ENCODE results near the gene CNPY2.
"Not testable (repeated sequence)": the region's sequence is repeated elsewhere in the genome, so short reads cannot be mapped to it uniquely, and the experiment has no call there.

The CNPY2 gene

DNA sequence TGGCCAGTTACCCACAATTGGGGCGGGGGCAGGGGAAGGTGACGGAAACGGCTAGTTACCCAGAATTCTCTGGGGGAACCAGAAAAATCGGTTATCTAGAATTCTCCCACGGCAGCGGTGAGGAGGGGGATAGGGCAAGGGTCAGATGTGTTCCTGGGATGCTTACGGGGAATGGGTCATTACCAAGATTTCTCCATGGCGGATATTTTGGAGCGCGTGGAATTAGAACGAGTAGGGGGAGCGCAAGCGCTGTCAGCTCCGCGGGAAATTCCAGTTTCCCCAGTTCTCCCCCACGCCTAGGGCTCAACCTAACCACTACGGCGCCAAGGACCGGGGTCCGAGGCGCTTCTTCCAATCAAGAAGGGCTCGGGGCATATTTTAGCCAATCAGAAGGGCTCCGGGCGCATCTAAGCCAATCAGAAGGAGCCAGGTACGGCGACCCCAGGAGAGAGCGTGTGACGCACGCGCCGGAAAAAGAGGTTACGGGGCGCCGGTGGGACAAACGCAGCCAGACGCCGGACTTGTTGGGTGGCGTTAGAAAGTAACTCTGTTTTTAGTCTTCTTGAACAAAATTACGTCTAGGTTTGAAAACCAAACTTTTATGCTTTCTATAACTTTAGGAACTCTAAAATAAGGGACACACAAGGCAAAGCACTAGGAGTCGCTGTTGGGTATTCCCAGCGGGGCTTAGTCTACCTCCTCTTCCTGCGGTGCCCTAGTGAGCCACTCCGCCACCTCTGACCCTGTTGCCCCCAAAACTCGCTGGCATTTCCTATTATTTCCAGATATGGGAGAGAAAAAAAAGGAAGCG, 18.1 kb upstream of the CNPY2 start, which contains the start of gene PAN2:
PAN2 (minus strand) TSS at position 322 of the 811 bp plus-strand sequence. CDS start 906 bp downstream, outside the sequence.
- DNase-seq (ENCODE audit: low spot score): peak; percentile 97

DNA sequence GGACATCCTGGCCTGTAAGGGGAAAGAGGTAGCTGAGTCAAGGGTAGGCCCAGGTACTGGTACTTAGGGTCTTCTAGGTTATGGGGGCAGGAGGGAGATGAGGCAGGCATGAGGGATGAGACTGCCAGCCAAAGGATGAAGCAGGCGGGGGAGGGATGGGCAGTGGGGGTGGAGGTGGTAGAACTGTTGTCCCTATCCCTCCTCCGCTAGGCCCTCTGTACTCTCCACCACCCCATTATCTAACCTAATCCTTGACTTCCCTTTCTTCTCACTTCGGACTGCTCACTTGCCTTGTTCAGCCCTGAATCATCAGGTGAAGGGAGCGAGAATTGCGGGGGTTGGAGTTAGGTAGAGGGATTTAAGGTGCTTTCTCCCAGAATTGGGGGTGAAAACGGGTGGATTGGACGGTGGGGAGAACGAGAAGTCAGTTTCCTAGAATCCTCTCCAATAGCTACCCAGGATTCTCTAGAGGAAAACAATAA, 17.4 kb upstream of the CNPY2 start:
- no peak for DNase-seq (ENCODE audit: low spot score)

DNA sequence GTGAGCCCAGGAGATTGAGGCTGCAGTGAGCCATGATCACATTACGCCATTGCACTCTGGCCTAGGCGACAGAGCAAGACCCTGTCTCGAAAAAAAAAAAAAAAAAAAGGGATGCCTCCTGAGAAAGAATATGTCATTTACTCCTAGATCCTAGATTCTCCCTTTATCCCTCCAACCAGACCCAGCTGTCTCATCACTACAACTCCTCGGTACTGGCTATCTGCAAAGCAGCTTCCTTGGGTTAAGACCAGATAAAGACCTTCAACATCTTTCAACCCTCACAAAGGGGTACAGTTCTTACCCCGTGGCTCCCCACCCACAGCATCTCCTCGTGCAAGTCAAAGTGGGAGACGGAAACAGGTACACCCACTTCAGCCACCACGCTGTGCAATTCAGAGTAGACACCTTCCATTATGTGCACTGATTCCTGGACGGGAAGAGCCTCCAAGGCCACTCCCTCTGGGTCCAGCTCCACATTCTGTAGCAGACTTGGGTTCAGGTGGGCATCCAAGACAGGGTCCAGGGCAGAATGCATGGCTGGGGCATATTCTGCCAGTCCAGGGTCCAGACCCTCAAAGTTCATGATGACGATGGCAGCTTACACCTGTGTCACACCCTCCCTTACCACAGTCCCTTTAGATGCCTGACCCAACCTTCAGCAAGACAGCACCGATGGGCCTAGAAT, 16.9 kb upstream of the CNPY2 start:
- no peak for DNase-seq (ENCODE audit: low spot score)

DNA sequence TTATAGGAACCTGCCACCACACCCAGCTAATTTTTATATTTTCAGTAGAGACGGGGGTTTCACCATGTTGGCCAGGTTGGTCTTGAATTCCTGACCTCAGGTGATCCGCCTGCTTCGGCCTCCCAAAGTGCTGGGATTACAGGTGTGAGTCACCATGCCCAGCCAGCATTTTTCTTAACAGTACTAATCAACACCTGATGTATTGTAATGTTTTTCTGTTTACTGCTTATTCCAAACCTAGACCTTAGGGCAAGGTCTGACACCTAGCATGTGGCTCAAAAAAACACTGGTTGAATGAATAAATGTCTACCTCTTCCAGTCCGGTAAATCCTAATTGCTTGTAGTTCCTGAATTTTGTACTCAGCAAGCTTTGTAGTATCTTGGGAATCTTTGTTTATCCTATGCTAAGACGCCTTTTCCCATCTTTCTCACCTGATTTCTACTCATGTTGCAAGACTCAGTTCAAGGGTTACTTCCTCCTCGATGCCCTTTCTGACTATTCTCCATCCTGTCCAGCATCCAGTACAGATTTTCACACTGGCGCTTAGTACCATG, 15.2 kb upstream of the CNPY2 start:
- no peak for DNase-seq (ENCODE audit: low spot score)

DNA sequence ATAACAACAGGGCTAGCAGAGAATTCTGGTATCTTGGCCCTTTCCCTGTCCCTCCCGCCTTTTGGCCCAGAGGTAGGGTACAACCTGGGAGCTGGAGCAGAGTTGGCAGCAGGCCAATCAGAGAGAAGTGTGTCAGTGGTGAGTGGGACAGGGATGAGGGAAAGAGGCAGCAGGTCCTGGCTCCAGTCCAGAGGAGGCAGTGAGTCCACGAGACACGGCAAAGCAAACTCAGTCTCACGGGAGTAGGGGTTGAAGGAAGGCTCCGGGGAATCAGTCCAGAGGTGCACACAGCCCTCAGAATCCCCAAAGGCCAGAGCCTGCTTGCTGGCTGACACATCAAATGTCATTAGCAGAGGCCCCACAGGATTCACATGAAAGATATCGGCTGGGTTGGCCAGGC, 10.7 kb upstream of the CNPY2 start:
- DNase-seq (ENCODE audit: low spot score): no peak

DNA sequence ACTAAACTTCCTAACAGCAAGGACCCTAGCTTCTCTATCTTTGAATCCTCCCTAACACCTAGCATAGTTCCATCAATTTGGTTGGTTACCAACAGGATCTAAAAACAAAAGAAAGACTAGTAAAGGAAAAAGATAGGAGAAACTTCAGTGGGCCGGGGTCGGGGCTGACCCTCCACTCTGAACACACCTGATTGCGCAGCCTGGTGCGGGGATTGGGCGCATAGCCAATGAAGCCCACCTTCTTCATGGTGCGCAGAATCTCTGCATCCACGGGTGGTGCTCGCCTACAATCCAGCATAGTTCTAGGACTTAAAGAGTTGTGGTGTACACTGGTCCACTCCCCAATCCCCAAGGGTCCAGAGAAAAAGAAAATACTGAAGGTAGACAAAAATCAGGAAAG, 10.3 kb upstream of the CNPY2 start:
- DNase-seq (ENCODE audit: low spot score): no peak

DNA sequence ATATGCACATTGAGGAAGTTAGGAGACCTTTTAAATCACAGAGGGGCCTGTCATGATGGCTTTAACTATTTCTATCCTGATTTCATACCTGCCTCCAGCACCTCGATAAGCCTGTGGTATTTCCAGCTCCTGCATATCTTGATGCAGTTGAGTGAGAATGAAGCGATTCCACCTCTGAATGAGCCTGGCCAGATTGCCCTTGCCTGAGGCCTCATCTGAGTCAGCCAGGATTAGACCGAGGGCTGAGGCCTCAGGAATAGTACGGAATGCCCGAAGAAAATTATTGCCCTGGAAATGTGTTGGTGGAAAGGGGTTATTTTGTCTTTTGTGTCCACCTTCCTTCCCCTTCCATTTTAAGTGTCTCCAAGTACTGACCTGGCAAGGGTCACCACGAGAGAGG, 8.4 kb upstream of the CNPY2 start:
- DNase-seq (ENCODE audit: low spot score): no peak

DNA sequence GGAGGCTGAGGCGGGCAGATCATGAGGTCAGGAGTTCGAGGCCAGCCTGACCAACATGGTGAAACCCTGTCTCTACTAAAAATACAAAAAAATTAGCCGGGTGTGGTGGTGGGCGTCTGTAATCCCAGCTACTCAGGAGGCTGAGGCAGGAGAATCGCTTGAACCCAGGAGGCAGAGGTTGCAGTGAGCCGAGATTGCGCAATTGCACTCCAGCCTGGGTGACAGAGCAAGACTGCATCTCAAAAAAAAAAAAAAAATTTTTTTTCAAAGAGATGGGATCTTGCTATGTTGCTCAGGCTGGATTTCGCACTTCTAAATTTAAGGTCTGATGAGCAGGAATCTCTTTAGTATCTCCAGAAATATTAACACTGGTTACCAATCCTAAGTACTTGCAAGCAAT, 5.8 kb upstream of the CNPY2 start:
- DNase-seq (ENCODE audit: low spot score): not testable (repeated sequence)

DNA sequence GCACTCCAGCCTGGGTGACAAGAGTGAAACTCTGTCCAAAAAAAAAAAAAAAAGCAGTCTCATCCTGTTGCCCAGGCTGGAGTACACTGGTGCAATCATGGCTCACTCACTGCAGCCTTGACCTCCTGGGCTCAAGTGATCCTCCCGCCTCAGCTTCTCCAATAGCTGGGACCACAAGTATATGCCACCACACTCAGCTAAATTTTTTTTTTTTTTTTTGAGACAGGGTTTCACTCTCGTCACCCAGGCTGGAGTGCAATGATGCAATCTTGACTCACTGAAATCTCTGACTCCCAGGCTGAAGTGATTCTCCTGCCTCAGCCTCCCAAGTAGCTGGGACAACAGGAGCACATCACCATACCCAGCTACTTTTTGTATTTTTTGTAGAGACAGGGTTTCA, 5.2 kb upstream of the CNPY2 start:
- no peak for DNase-seq (ENCODE audit: low spot score)

DNA sequence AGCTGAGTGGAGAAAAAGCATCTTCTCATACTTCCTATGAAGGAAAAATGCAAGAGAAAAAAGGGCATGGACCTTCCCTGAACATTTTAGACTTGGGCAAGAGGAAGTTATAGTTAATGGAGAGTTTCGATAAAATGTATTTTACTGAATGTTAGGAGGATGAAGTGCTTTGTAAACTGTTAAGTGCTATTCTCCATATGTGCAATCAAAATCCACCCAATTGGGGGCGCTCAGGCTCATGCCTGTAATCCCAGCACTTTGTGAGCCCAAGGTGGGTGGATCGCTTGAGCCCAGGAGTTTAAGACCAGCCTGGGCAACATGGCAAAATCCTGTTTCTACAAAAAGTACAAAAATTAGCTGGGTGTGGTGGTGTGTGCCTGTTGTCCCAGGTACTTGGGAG, 1.9 kb upstream of the CNPY2 start:
- DNase-seq (ENCODE audit: low spot score): no peak

DNA sequence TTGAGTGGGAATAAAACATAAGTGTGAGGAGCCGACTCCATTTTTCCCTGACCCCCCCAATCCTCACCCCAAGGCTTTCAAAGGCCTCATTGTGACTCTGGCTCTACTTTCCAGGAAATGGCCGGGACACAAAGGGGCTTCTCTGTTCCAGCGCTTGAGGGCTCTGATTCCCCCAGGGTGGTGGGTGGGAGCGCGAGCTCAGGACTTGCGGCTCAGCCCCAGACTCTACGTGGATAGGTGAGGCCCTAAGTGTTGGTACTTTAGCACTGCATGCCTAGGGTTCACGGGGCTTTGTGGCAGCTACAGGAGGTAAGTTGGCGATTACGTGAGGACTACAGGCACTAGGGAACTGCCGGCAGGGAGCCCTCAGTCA, 553 bp downstream of the CNPY2 start:
- DNase-seq (ENCODE audit: low spot score): no peak

DNA sequence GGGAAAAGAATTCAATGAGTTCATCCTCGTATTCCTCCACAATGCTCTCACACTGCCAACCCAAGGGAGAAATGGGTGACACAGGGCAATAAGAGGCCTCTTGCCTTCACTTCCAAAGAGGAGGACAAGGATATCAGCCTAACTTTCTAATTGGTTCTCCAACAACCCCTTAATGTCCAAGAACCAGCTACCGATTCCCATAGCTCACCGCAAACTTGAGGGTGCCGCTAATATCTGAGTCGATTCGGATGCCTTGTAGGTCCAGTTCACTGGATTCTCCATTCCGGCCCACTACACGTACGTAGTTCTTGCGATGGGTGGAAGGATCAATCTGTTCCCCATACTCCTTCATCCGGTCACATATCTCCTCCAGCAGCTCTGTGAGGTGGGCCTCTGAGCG, 4.8 kb downstream of the CNPY2 start:
- no peak for DNase-seq (ENCODE audit: low spot score)

DNA sequence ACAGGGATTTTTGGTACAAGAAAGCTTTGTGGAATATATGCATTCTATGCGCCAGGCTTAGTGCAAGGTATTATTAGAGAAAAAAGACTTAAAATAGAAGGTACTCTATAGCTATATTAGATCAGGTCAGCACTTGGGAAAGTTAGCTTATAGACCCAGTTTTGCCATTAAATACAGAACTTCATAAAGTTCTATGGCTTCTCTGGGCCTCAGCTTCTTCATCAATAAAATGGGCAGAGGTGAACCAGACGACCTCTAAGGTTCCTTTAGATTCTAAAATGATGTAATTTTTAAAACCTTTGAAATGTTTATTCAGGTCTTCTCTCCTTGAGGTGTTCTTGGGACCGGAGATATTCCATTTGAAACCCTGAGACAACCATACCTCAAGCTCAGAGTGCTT, 7.1 kb downstream of the CNPY2 start:
- DNase-seq (ENCODE audit: low spot score): no peak

DNA sequence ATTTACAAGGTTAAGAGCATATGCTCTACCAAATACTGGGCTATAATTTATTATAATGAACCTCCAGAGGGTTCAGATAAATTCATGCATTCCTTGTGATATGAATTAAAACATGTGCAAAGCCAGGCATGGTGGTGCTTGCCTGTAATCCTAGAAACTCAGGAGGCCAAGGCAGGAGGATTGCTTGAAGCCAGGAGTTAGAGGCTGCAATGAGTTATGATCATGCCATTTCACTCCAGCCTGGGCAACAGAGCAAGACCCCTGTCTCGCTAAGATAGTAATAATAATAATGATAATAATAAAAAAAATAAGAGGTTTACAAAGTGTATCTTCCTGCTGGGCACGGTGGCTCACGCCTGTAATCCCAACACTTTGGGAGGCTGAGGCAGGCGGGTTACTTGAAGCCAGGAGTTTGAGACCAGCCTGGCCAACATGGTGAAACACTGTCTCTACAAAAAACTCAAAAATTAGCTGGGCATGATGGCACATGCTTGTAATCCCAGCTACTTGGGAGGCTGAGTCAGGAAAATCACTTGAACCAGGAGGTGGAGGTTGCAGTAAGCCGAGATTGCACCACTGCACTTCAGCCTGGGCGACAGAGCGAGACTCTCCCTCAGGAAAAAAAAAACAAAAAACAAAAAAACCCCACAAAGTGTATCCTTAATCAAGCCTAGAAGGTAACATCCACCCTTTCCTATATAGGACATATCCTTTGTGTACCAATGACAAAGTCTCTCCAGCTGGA, 8.4 kb downstream of the CNPY2 start:
- no peak for DNase-seq (ENCODE audit: low spot score)

DNA sequence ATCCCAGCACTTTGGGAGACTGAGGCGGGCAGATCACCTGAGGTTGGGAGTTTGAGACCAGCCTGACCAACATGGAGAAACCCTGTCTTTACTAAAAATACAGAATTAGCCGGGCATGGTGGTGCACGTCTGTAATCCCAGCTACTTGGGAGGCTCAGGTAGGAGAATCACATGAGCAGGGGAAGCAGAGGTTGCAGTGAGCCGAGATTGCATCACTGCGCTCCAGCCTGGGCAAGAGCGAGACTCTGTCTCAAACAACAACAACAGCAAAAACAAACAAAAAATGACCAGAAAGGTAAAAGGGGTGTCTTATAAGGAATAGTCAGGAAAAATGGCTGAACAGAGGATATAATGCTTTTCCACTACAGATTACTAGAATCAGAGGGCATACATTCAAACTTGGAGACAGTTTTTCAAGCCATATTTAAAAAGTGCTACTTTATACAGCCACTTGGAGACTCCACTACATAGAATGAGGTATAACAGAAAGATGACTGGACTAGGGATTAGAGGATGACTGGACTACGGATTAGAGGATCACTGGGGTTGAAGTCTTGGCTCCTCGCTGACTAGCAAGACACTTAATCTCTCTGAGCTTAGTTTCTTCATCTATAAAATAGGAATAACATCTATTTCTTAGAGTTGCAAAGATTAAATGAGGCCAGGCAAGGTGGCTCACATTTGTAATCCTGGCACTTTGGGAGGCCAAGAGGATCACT, 10.8 kb downstream of the CNPY2 start:
- DNase-seq (ENCODE audit: low spot score): no peak

DNA sequence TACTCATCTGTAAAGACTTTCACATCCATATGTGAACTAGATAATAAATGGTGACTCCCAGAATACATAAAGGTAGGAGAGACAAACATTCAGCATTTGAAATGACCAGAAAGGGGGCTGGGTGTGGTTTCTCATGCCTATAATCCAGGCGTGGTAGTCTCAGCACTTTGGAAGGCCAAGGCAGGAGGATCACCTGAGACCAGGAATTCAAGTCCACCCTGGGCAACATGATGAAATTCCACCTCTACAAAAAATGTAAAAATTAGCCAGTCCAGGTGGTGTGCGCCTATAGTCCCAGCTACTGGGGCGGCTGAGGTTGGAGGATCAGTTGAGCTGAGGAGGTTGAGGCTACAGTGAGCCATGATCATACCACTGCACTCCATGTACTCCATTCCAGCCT, 11.5 kb downstream of the CNPY2 start:
- no peak for DNase-seq (ENCODE audit: low spot score)

DNA sequence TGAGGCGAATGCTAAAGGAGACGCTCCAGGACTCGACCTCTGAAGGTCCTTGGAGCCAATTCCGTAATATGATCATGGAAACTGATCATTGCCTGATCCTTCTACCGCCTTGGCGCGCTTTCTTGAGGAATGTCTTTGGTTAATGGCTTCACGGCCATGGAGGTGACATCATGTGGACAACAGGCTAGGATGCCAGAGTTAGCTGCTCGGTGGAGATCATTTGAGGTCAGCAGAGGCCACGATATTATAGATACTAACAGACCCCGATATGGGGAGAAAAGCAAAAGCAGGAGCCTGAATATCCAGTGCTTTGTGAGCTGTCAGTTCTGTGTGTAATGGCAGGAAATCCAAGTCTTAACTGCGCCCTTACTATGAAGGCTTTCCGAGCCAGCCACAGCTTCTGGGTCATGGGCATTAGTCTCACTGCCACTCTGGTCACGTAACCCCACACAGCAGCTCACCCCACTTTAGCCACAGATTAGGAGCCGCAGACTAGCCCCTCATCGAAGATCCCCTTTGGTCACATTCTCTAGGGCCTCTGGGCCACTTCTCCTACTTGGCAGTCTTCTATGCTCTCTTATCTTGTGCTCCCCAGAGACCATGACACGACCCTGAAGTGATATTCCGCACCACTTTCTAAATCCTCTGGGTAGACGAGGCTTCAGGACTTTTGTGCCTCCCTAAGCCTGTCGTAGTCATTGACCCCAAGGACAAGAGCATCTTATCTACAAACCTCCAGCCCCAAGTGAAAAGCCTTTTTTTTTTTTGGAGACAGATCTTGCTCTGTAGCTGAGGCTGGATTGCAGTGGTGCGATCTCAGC, 14.9 kb downstream of the CNPY2 start:
- no peak for DNase-seq (ENCODE audit: low spot score)

DNA sequence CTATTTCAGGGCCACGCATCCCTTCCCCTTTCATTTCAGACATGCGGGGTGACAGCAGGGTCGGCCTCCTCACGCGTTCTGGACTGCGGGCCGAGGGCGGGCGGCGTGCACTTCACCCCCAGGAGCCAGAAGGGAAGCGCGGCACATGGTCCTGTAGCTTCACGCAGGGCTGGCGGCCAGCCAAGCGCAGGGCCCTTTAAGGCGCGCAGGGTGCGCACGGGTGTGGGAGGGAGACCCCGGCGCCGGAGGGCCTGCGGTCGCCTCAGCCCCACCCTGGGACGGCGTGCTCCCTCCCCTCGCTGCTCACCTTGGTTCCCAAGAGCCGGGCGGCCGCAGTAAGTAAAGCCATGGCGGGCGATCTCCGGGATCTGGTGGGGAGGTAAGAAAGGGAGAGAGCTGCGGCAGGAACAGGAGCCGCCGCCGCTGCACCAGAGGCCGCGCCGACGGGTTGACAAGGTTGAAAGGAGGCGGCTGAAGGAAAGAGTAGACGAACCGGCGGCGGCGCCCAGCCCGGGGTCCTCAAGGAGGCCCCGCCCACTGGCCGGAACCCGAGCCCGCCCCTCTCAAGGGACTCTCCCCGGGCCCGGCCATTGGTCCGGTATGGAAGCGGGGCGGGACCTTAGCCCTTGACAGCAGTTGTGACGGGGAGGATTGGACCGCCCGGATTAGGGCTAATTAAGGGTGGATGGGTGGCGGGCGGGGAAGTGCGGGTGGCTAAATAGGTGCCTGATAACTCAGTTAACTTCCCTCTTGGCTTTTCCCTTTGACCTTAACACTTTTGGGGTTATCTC, 15.7 kb downstream of the CNPY2 start, which contains the start of gene CS:
CS (minus strand) TSS at position 478 of the 791 bp plus-strand sequence; CDS start at position 349, 129 bp downstream.
- peak; percentile 97 for DNase-seq (ENCODE audit: low spot score)

DNA sequence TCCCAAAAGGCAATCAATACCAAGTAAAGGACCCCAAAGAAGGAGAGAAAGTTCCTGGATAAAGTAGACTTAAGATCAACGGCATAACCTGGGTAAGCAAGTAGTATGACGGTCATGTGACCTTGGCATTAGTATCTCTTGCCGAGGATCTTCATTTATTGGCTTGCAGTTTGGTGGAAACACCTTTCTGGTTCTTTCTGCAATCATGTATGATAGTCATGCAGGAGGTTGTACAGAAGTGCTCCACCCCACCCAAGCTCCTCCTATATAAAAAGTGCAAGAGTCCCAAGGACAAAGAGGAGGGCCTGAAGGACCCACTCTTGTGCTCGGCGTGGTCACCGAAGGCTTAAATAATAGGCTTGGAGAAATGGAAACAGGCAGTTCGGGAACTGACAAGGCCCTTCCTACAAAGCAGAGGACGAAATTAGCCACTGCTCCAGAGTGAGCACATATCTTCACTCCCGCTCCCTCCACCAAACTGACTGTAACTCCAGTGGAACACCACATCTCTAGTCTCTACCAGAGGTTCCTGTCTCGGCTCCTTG, 16.4 kb downstream of the CNPY2 start:
- DNase-seq (ENCODE audit: low spot score): peak; percentile 17

DNA sequence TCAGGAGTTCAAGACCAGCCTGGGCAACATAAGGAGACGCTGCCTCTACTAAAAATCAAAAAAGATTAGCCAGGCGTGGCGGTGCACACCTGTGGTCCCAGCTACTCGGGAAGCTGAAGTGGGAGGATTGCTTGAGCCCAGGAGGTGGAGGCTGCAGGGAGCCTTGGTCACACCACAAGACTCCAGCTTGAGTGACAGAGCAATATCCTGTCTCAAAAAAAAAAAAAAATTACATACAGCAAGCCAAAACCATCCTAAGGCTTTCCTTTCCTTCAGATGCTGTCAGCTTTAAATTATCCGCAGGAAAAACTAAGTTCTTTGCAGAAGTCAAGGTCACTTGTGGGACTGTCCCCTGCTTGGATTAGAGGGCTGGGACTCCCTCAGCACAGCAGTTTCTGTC, 17.0 kb downstream of the CNPY2 start:
- no peak for DNase-seq (ENCODE audit: low spot score)
